H1 (cell line): Measurements from ENCODE around the gene IPO11. TPM values are rescaled to one million over a fixed set of nuclear protein-coding genes. Genes with fewer than 3 reads are reported as not detected.

Source experiments
- JUN ChIP-seq: IDR thresholded peaks from 2 replicates; pipeline ENCODE4 v1.6.1; 2011; ENCODE audit warnings: low read depth, mild to moderate bottlenecking, improper control_type of control experiment, low read length
- NRF1 ChIP-seq: IDR thresholded peaks from 2 replicates; pipeline ENCODE4 v1.6.1; 2011; ENCODE audit warnings: mild to moderate bottlenecking, low read depth, low read length, improper control_type of control experiment
- polyA plus RNA-seq, 7 experiments: library from polyadenylated mRNA; depleted of rRNA in 3 of 7; stranded (reverse) in 5 of 7; unstranded in 2 of 7; fragments of >200 nt in 5 of 7; fragments of 200-250 nt in 2 of 7; gene quantifications; 1 replicate in 5 of 7; 2 replicates in 1 of 7; 4 replicates in 1 of 7; pipeline versions ENCODE4 v1.2.1 to v1.2.3, GENCODE V29; 2011 to 2013; ENCODE audit warnings: missing spikeins in 2 of 7, mixed read lengths in 2 of 7
- total RNA-seq: library from RNA; stranded (reverse); fragmentation: NEBNext Ultra II Directional; extraction: Animal tissue kit (Norgen Biotek cat#: 25700); gene quantifications from 2 replicates; pipeline ENCODE4 v1.2.1, GENCODE V29; 2021
- TF ChIP-seq, protein P1 (sequence below): fragments of 300-600 bp; sonication (generic); IDR thresholded peaks from 2 replicates; pipeline ENCODE4 v1.7.1; 2012; ENCODE audit warnings: low read length, moderate library complexity, mild to moderate bottlenecking, inconsistent platforms; ENCODE audit not compliant: insufficient replicate concordance

The IPO11 gene
- total and polyA plus RNA-seq, 2 of the 8 experiments (the other 6 are each of a cell fraction or from before 2014, with no cell fraction given): 23.6 to 64.4 TPM

DNA sequence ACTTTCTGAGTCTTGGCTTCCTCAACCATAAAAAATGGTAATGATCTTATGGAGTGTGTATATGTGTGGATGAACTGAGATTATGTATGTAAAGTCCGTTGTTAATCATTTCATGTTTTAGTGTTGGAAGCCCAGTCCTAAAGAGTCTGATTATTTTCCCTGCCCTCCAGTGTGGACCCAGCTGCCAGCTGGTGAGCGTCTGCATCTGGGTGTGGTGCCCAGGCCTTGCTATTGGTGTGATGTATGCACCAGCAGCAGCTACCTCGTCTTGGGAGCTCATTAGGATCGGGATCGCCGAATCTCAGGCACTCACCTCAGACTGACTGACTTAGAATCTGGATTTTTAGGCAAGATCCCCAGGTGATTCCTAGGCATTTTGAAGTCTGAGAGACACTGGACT lies 229.9 kb downstream of the IPO11 start (continued):
- TF ChIP-seq, protein P1, sequence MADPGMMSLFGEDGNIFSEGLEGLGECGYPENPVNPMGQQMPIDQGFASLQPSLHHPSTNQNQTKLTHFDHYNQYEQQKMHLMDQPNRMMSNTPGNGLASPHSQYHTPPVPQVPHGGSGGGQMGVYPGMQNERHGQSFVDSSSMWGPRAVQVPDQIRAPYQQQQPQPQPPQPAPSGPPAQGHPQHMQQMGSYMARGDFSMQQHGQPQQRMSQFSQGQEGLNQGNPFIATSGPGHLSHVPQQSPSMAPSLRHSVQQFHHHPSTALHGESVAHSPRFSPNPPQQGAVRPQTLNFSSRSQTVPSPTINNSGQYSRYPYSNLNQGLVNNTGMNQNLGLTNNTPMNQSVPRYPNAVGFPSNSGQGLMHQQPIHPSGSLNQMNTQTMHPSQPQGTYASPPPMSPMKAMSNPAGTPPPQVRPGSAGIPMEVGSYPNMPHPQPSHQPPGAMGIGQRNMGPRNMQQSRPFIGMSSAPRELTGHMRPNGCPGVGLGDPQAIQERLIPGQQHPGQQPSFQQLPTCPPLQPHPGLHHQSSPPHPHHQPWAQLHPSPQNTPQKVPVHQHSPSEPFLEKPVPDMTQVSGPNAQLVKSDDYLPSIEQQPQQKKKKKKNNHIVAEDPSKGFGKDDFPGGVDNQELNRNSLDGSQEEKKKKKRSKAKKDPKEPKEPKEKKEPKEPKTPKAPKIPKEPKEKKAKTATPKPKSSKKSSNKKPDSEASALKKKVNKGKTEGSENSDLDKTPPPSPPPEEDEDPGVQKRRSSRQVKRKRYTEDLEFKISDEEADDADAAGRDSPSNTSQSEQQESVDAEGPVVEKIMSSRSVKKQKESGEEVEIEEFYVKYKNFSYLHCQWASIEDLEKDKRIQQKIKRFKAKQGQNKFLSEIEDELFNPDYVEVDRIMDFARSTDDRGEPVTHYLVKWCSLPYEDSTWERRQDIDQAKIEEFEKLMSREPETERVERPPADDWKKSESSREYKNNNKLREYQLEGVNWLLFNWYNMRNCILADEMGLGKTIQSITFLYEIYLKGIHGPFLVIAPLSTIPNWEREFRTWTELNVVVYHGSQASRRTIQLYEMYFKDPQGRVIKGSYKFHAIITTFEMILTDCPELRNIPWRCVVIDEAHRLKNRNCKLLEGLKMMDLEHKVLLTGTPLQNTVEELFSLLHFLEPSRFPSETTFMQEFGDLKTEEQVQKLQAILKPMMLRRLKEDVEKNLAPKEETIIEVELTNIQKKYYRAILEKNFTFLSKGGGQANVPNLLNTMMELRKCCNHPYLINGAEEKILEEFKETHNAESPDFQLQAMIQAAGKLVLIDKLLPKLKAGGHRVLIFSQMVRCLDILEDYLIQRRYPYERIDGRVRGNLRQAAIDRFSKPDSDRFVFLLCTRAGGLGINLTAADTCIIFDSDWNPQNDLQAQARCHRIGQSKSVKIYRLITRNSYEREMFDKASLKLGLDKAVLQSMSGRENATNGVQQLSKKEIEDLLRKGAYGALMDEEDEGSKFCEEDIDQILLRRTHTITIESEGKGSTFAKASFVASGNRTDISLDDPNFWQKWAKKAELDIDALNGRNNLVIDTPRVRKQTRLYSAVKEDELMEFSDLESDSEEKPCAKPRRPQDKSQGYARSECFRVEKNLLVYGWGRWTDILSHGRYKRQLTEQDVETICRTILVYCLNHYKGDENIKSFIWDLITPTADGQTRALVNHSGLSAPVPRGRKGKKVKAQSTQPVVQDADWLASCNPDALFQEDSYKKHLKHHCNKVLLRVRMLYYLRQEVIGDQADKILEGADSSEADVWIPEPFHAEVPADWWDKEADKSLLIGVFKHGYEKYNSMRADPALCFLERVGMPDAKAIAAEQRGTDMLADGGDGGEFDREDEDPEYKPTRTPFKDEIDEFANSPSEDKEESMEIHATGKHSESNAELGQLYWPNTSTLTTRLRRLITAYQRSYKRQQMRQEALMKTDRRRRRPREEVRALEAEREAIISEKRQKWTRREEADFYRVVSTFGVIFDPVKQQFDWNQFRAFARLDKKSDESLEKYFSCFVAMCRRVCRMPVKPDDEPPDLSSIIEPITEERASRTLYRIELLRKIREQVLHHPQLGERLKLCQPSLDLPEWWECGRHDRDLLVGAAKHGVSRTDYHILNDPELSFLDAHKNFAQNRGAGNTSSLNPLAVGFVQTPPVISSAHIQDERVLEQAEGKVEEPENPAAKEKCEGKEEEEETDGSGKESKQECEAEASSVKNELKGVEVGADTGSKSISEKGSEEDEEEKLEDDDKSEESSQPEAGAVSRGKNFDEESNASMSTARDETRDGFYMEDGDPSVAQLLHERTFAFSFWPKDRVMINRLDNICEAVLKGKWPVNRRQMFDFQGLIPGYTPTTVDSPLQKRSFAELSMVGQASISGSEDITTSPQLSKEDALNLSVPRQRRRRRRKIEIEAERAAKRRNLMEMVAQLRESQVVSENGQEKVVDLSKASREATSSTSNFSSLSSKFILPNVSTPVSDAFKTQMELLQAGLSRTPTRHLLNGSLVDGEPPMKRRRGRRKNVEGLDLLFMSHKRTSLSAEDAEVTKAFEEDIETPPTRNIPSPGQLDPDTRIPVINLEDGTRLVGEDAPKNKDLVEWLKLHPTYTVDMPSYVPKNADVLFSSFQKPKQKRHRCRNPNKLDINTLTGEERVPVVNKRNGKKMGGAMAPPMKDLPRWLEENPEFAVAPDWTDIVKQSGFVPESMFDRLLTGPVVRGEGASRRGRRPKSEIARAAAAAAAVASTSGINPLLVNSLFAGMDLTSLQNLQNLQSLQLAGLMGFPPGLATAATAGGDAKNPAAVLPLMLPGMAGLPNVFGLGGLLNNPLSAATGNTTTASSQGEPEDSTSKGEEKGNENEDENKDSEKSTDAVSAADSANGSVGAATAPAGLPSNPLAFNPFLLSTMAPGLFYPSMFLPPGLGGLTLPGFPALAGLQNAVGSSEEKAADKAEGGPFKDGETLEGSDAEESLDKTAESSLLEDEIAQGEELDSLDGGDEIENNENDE: no peak
- no peak for TF ChIP-seq NRF1
- TF ChIP-seq JUN: no peak
